Neural progenitor cell (in vitro differentiated cells): ENCODE data around the gene ULBP2.

Experiments
- EZH2 ChIP-seq: fragments of 200-600 bp; sonication (generic); IDR thresholded peaks from 2 replicates; pipeline ENCODE4 v1.6.1; 2017; ENCODE audit warnings: antibody characterized with exemption, mild to moderate bottlenecking, moderate library complexity
- EZH2phosphoT487 ChIP-seq: fragments of 200-600 bp; sonication (generic); IDR thresholded peaks from 2 replicates; pipeline ENCODE4 v1.6.1; 2017; ENCODE audit warnings: antibody characterized with exemption
- TF ChIP-seq, protein P1 (sequence below): fragments of 200-600 bp; sonication (generic); IDR thresholded peaks from 2 replicates; pipeline ENCODE4 v1.5.1; 2017; ENCODE audit warnings: antibody characterized with exemption, mild to moderate bottlenecking

DNA sequence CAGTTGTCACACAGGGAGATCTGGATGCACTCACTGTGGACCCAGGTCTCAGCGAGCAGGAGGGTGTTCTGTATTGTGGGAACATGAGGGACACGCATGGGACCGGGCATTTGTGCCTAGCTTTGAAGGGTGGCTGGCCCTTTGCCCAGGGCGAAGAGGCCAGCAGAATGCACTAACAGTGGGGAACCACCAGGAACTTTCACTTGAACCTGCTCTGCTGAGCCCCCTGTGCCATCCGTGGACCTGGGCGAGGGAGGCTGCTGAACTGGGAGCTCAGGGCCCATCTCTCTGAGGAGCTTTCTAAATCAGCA lies 1.2 kb upstream of the ULBP2 start:
- TF ChIP-seq, protein P1, sequence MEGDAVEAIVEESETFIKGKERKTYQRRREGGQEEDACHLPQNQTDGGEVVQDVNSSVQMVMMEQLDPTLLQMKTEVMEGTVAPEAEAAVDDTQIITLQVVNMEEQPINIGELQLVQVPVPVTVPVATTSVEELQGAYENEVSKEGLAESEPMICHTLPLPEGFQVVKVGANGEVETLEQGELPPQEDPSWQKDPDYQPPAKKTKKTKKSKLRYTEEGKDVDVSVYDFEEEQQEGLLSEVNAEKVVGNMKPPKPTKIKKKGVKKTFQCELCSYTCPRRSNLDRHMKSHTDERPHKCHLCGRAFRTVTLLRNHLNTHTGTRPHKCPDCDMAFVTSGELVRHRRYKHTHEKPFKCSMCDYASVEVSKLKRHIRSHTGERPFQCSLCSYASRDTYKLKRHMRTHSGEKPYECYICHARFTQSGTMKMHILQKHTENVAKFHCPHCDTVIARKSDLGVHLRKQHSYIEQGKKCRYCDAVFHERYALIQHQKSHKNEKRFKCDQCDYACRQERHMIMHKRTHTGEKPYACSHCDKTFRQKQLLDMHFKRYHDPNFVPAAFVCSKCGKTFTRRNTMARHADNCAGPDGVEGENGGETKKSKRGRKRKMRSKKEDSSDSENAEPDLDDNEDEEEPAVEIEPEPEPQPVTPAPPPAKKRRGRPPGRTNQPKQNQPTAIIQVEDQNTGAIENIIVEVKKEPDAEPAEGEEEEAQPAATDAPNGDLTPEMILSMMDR: no peak
- no peak for TF ChIP-seq EZH2
- no peak for TF ChIP-seq EZH2phosphoT487
